OCI-LY1 (cell line): Measurements from ENCODE around the gene PSMA6.

Experiments
- EZH2 ChIP-seq: fragments of 200-600 bp; sonication (generic), shearing (Covaris generic); IDR thresholded peaks from 2 replicates; pipeline ENCODE4 v1.8.0; 2017; ENCODE audit warnings: borderline replicate concordance, mixed run types, mild to moderate bottlenecking, antibody characterized with exemption, low read length, moderate library complexity, mixed read lengths
- TF ChIP-seq, protein P1 (sequence below): fragments of 200-600 bp; sonication (generic), shearing (Covaris generic); IDR thresholded peaks from 2 replicates; pipeline ENCODE4 v1.5.1; 2017; ENCODE audit warnings: mild to moderate bottlenecking, antibody characterized with exemption, low read length, moderate library complexity, mixed read lengths

DNA sequence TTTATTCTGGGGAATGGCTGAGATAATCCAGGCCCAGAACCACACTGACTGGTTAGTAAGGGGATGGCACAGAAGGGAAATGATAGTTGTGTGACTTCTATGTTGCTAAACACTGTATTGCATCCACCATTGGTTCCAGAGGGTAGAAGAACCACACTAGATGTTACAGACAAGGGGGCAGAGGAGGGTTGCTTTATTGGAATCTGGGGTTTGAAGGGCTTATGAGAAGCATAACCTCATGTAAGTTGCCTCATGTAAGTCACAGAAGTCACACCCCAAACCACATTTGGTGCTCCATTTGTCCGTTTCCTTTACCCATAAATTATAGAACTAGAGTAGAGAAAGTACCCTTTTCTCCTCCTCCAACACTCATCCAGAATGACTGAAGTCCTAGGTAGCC, 5.5 kb upstream of the PSMA6 start:
- TF ChIP-seq, protein P1, sequence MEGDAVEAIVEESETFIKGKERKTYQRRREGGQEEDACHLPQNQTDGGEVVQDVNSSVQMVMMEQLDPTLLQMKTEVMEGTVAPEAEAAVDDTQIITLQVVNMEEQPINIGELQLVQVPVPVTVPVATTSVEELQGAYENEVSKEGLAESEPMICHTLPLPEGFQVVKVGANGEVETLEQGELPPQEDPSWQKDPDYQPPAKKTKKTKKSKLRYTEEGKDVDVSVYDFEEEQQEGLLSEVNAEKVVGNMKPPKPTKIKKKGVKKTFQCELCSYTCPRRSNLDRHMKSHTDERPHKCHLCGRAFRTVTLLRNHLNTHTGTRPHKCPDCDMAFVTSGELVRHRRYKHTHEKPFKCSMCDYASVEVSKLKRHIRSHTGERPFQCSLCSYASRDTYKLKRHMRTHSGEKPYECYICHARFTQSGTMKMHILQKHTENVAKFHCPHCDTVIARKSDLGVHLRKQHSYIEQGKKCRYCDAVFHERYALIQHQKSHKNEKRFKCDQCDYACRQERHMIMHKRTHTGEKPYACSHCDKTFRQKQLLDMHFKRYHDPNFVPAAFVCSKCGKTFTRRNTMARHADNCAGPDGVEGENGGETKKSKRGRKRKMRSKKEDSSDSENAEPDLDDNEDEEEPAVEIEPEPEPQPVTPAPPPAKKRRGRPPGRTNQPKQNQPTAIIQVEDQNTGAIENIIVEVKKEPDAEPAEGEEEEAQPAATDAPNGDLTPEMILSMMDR = no peak
- TF ChIP-seq EZH2 = no peak
